Left ventricle myocardium inferior (tissue), 1 donor: ENCODE measurements around the gene SOD1. TPM values are rescaled to one million over a fixed set of nuclear protein-coding genes. Genes with fewer than 3 reads are reported as not detected.

Source experiments
- DNase-seq: peaks from one replicate; pipeline ENCODE4 v3.0.0-alpha.2; 2020
- H3K27ac ChIP-seq: fragments of 200-600 bp; replicated peaks from 2 replicates; pipeline ENCODE4 v1.8.0; 2021
- H3K27me3 ChIP-seq: fragments of 200-600 bp; 2 replicates; pipeline ENCODE4 v1.8.0; 2021; ENCODE audit warnings: low read depth
- H3K36me3 ChIP-seq: fragments of 200-600 bp; 2 replicates; pipeline ENCODE4 v1.8.0; 2021
- H3K4me1 ChIP-seq: fragments of 200-600 bp; 2 replicates; pipeline ENCODE4 v1.8.0; 2021
- H3K4me3 ChIP-seq: fragments of 200-600 bp; 2 replicates; pipeline ENCODE4 v1.8.0; 2021; ENCODE audit warnings: mild to moderate bottlenecking, moderate library complexity
- H3K9me3 ChIP-seq: fragments of 200-600 bp; replicated peaks from 2 replicates; pipeline ENCODE4 v1.8.0; 2021
- CTCF ChIP-seq: fragments of 200-600 bp; IDR thresholded peaks from 2 replicates; pipeline ENCODE4 v1.8.0; 2021; ENCODE audit warnings: antibody characterized with exemption, mild to moderate bottlenecking, borderline replicate concordance
- intact Hi-C: fragments of 100-400 bp; cut with micrococcal nuclease; formaldehyde crosslinking; loops from one replicate; pipeline ENCODE4 v1.11.0; 2022
- total RNA-seq: library from RNA; stranded (reverse); fragmentation: NEBNext Ultra II Directional; extraction: Animal tissue kit (Norgen Biotek cat#: 25700); gene quantifications from one replicate; pipeline ENCODE4 v1.2.1, GENCODE V29; 2021
- donor health status: DM: no; HTN: yes; CAD: no; lungs with severe emphysema.

The SOD1 gene
- total RNA-seq, 1 donor from 2014 or later, result 421 TPM

- H3K4me1 ChIP-seq, result peaks cover 67% of the 10 kb centered on the region
- TF ChIP-seq CTCF, result no peak
- intact Hi-C loops, result no loop called here
- H3K27me3 ChIP-seq, result no peaks in the 10 kb centered on the region
- H3K27ac ChIP-seq, result no peak overlapping the region
- no peak for DNase-seq
- no peaks in the 10 kb centered on the region for H3K36me3 ChIP-seq
- H3K9me3 ChIP-seq, result no peaks in the 10 kb centered on the region
- no peak overlapping the region for H3K4me3 ChIP-seq
Measured at GRCh38 chr21:31716106-31716505, 56.6 kb downstream of the SOD1 start.

Other genes with a start within 250 kb of the SOD1 start
- 15.3 TPM for gene SCAF4, start 72.4 kb downstream of the SOD1 start, total RNA-seq
- 0.44 TPM for gene HUNK, start 213.3 kb downstream of the SOD1 start, total RNA-seq